Measurements from ENCODE around the gene EIF5AL1.
"Not testable (repeated sequence)": the region's sequence is repeated elsewhere in the genome, so short reads cannot be mapped to it uniquely, and the experiment has no call there.

The EIF5AL1 gene

DNA sequence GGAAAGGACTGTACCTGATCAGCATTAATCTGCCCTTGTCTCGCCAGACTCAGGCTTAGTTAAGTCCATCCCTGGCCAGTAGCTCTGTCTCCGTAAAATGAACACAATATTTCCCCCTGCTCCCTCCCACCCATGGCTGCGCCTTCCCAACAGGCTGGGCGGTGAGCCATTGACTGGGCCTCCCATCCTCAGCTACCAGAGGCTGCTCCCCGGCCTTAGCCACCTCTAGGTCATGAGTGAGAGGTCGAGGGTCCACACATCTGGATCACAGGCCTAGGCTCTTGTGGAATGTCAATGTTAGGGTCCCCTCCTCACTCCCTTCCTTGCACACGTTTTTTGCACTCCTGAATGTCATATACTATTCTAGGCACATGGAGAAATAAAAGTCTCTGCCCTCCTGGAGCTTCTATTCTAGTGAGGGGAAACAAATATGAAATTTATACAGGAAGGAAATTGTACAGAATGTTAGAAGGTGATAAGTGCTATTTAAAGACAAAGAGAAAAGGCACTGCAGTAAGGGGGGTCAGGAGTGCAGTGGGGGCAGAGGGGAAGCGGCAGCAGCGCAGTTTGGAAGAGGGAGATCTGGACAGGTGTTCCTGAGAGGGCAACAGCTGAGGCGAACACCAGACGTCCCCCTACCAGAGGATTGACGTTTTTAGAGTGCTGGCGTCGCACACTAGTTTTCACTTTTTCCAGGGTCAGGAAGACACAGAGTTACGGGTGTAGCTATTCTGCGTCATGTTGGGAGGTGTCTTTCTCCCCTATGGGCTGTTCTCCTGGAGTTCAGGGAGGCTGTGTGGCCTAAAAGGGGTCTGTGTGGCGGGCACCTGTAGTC, 17.2 kb upstream of the EIF5AL1 start:
- H3K36me3 ChIP-seq (ENCODE audit: control insufficient read depth, insufficient read depth, low read length): no peaks in the 10 kb centered on the region
- no peak overlapping the region for H3K4me3 ChIP-seq (ENCODE audit: insufficient read depth, low read depth, low read length)
- H3K4me1 ChIP-seq (ENCODE audit: control insufficient read depth, insufficient read depth, low read length): peaks cover 6% of the 10 kb centered on the region
- no peaks in the 10 kb centered on the region for H3K9me3 ChIP-seq (ENCODE audit: control insufficient read depth, low read length)
- WGBS, 2 experiments: 91% methylated on average over 17 of the region's 17 CpGs
- H3K27me3 ChIP-seq (ENCODE audit: control insufficient read depth, insufficient read depth, low read length, poor library complexity, severe bottlenecking): no peaks in the 10 kb centered on the region
- H3K27ac ChIP-seq (ENCODE audit: insufficient read depth, low read depth, low read length, poor library complexity, severe bottlenecking): no peak overlapping the region

GRCh38 chr10:79495791-79496190, 16.5 kb upstream of the EIF5AL1 start:
- no peaks in the 10 kb centered on the region for H3K27me3 ChIP-seq (ENCODE audit: control insufficient read depth, insufficient read depth, low read length, poor library complexity, severe bottlenecking)
- 88 to 95% methylated on average over 5 to 6 of the region's 6 CpGs for WGBS, 2 experiments
- no peak overlapping the region for H3K27ac ChIP-seq (ENCODE audit: insufficient read depth, low read depth, low read length, poor library complexity, severe bottlenecking)
- H3K9me3 ChIP-seq (ENCODE audit: control insufficient read depth, low read length): no peaks in the 10 kb centered on the region
- no peaks in the 10 kb centered on the region for H3K36me3 ChIP-seq (ENCODE audit: control insufficient read depth, insufficient read depth, low read length)
- no peak overlapping the region for H3K4me3 ChIP-seq (ENCODE audit: insufficient read depth, low read depth, low read length)
- H3K4me1 ChIP-seq (ENCODE audit: control insufficient read depth, insufficient read depth, low read length): no peaks in the 10 kb centered on the region

- Histone ChIP-seq H3K4me3 (ENCODE audit: insufficient read depth, low read depth, low read length) (no peak overlapping the region), H3K27ac (ENCODE audit: insufficient read depth, low read depth, low read length, poor library complexity, severe bottlenecking) (no peak overlapping the region), H3K27me3 (ENCODE audit: control insufficient read depth, insufficient read depth, low read length, poor library complexity, severe bottlenecking) (no peaks in the 10 kb centered on the region), H3K4me1 (ENCODE audit: control insufficient read depth, insufficient read depth, low read length) (no peaks in the 10 kb centered on the region), H3K36me3 (ENCODE audit: control insufficient read depth, insufficient read depth, low read length) (no peaks in the 10 kb centered on the region), H3K9me3 (ENCODE audit: control insufficient read depth, low read length) (no peaks in the 10 kb centered on the region)
- 70 to 71% methylated on average over 4 of the region's 4 CpGs for WGBS, 2 experiments
These were observed 15.4 kb upstream of the EIF5AL1 start for GRCh38 chr10:79496896-79497295.

DNA sequence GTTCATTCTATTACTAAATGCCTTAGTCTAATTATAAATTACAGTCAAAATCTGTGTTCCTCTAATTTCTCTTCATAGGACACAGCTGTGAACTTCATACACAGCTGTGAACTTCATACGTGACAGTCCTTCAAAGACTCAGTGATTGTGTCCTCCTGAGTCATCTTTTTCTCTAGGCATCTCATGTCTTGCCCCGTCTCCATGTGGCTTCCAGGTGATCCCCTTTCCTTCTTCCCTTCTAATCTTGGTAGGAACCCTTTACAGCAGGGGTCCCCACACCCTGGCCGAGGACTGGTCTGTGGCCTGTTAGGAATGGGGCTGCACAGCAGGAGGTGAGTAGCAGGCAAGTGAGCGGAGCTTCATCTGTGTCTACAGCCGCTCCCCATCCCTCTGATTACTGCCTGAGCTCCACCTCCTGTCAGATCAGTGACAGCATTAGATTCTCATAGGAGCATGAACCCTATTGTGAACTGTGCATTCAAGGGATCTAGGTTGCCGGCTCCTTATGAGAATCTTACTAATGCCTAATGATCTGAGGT, 14.0 kb upstream of the EIF5AL1 start:
- no peaks in the 10 kb centered on the region for H3K36me3 ChIP-seq (ENCODE audit: control insufficient read depth, insufficient read depth, low read length)
- 63 to 72% methylated on average over 6 of the region's 6 CpGs for WGBS, 2 experiments

DNA sequence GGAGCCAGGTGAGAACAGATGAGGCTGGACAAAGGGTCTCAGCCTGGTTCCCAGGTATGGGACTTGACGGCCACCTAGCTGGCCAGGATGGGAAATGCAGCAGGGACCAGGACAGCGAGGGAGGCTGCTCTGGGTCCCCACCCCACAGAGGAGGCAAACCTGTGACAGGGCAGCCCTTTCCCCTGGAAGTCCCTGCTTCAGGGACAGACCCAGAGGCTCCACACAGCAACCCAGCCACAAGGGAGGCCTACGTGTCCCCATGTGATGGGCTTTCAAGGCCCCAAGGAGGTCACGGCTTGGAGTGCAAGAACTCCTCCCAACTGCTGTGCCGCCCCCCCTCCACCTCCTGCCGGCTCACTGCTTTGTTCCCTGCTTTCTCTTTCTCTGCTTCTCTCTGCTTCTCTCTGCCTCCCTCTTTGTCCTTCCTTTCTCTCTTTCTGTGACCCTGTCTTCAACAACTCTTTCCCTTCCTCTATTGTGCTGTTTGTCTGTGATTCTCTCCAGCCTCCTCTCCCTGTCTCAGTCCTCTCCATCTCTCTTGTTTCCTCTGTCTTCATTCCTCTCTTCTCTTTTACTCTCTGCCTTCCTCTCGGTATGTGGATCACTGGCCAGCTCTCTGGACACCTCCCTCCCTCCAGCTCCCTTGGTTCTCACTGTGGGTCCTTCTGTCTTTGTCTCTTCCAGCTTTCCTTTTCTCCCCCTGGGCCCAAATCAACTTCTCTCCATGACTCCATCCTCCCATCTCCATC, 9.6 kb upstream of the EIF5AL1 start:
- Histone ChIP-seq H3K9me3 (ENCODE audit: control insufficient read depth, low read length) (no peaks in the 10 kb centered on the region), H3K4me1 (ENCODE audit: control insufficient read depth, insufficient read depth, low read length) (peaks cover 5% of the 10 kb centered on the region), H3K27me3 (ENCODE audit: control insufficient read depth, insufficient read depth, low read length, poor library complexity, severe bottlenecking) (peaks cover 10% of the 10 kb centered on the region), H3K36me3 (ENCODE audit: control insufficient read depth, insufficient read depth, low read length) (no peaks in the 10 kb centered on the region), H3K27ac (ENCODE audit: insufficient read depth, low read depth, low read length, poor library complexity, severe bottlenecking) (no peak overlapping the region), H3K4me3 (ENCODE audit: insufficient read depth, low read depth, low read length) (no peak overlapping the region)
- WGBS, 2 experiments: 15 to 19% methylated on average over 7 of the region's 7 CpGs

More for the DNA sequence above, 14.0 kb upstream of the EIF5AL1 start:
- no peaks in the 10 kb centered on the region for H3K27me3 ChIP-seq (ENCODE audit: control insufficient read depth, insufficient read depth, low read length, poor library complexity, severe bottlenecking)
- no peak overlapping the region for H3K27ac ChIP-seq (ENCODE audit: insufficient read depth, low read depth, low read length, poor library complexity, severe bottlenecking)
- H3K9me3 ChIP-seq (ENCODE audit: control insufficient read depth, low read length): no peaks in the 10 kb centered on the region
- H3K4me1 ChIP-seq (ENCODE audit: control insufficient read depth, insufficient read depth, low read length): peaks cover 5% of the 10 kb centered on the region
- no peak overlapping the region for H3K4me3 ChIP-seq (ENCODE audit: insufficient read depth, low read depth, low read length)

DNA sequence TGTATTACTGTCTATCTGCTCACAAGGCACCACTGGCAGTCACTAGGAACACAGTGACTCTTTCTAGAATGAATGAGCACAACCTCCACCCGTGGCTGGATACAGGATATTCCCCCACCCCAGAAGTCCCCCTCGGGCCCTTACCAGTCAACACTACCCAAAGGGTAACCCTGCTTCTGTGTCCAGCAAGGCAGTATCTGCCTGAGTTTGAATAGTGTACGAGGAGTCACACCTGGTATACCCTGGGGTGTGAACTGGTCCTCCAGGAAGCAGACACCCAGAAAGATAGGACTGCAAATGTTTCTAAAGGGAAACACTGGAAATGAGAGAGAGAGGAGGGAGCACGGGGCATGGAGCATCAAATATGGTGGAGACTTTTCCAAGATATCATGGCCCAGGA, 8.5 kb upstream of the EIF5AL1 start:
- not testable (repeated sequence) for H3K27me3 ChIP-seq (ENCODE audit: control insufficient read depth, insufficient read depth, low read length, poor library complexity, severe bottlenecking); H3K4me3 ChIP-seq (ENCODE audit: insufficient read depth, low read depth, low read length); H3K4me1 ChIP-seq (ENCODE audit: control insufficient read depth, insufficient read depth, low read length); H3K9me3 ChIP-seq (ENCODE audit: control insufficient read depth, low read length); H3K27ac ChIP-seq (ENCODE audit: insufficient read depth, low read depth, low read length, poor library complexity, severe bottlenecking); H3K36me3 ChIP-seq (ENCODE audit: control insufficient read depth, insufficient read depth, low read length)
- 88 to 89% methylated on average over 4 of the region's 4 CpGs for WGBS, 2 experiments

GRCh38 chr10:79504483-79504882, 7.8 kb upstream of the EIF5AL1 start:
- not testable (repeated sequence) for H3K9me3 ChIP-seq (ENCODE audit: control insufficient read depth, low read length); H3K36me3 ChIP-seq (ENCODE audit: control insufficient read depth, insufficient read depth, low read length); H3K27me3 ChIP-seq (ENCODE audit: control insufficient read depth, insufficient read depth, low read length, poor library complexity, severe bottlenecking); H3K27ac ChIP-seq (ENCODE audit: insufficient read depth, low read depth, low read length, poor library complexity, severe bottlenecking); H3K4me1 ChIP-seq (ENCODE audit: control insufficient read depth, insufficient read depth, low read length); H3K4me3 ChIP-seq (ENCODE audit: insufficient read depth, low read depth, low read length)
- WGBS, 2 experiments: no CpG with 5 or more reads among the region's 2 CpGs

GRCh38 chr10:79505328-79505727, 7.0 kb upstream of the EIF5AL1 start:
- not testable (repeated sequence) for H3K4me3 ChIP-seq (ENCODE audit: insufficient read depth, low read depth, low read length); H3K4me1 ChIP-seq (ENCODE audit: control insufficient read depth, insufficient read depth, low read length); H3K36me3 ChIP-seq (ENCODE audit: control insufficient read depth, insufficient read depth, low read length); H3K9me3 ChIP-seq (ENCODE audit: control insufficient read depth, low read length); H3K27ac ChIP-seq (ENCODE audit: insufficient read depth, low read depth, low read length, poor library complexity, severe bottlenecking); H3K27me3 ChIP-seq (ENCODE audit: control insufficient read depth, insufficient read depth, low read length, poor library complexity, severe bottlenecking)

DNA sequence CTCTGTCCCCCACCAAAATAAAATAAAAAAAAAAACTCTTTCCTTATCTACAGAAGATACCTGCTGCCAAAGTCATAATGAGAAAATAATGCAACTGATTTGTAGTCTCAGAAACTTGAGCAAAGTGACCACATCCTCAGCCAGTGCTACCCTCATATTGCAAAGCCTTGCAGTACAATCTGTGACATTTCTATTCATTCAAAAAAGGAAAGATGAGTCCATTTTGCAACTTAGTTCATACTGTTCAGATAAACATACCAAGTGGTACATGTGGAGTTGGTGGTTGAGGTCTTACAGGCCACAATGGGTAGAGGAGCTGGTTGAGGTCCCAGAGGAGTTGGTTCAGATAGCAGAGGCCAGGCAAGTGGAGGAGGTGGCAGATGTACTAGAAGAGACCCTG, 6.5 kb upstream of the EIF5AL1 start:
- Histone ChIP-seq H3K27me3 (ENCODE audit: control insufficient read depth, insufficient read depth, low read length, poor library complexity, severe bottlenecking) (peaks cover 10% of the 10 kb centered on the region), H3K27ac (ENCODE audit: insufficient read depth, low read depth, low read length, poor library complexity, severe bottlenecking) (no peak overlapping the region), H3K4me1 (ENCODE audit: control insufficient read depth, insufficient read depth, low read length) (peaks cover 5% of the 10 kb centered on the region), H3K9me3 (ENCODE audit: control insufficient read depth, low read length) (no peaks in the 10 kb centered on the region), H3K36me3 (ENCODE audit: control insufficient read depth, insufficient read depth, low read length) (no peaks in the 10 kb centered on the region), H3K4me3 (ENCODE audit: insufficient read depth, low read depth, low read length) (no peak overlapping the region)

DNA sequence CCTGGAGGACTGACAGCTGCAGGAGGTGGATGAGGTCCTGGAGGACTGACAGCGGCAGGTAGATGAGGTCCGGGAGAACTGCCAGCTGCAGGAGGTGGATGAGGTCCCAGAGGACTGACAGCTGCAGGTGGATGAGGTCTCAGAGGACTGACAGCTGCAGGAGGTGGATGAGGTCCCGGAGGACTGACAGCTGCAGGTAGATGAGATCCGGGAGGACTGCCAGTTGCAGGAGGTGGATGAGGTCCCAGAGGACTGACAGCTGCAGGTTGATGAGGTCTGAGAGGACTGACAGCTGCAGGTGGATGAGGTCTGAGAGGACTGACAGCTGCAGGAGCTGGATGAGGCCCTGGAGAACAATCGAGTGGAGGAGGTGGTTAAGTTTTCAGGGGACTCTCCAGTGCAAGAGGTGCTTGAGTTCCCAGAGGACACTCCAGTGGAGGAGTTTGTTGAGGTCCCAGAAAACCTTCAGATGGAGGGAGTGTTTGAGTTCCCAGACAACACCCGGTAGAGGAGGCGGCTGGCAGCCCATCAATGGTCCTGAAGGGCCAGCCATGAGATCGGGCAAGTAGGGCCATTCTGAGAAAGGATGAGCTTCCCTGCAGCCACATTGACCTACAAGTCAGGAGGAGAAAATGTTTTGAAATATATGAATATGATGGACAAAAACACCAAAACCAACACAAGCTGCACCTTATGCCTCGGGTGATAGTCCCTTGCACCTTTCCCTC, 4.7 kb upstream of the EIF5AL1 start:
- peaks cover 5% of the 10 kb centered on the region for H3K4me1 ChIP-seq (ENCODE audit: control insufficient read depth, insufficient read depth, low read length)
- H3K36me3 ChIP-seq (ENCODE audit: control insufficient read depth, insufficient read depth, low read length): no peaks in the 10 kb centered on the region
- H3K4me3 ChIP-seq (ENCODE audit: insufficient read depth, low read depth, low read length): no peak overlapping the region
- peaks cover 10% of the 10 kb centered on the region for H3K27me3 ChIP-seq (ENCODE audit: control insufficient read depth, insufficient read depth, low read length, poor library complexity, severe bottlenecking)
- H3K27ac ChIP-seq (ENCODE audit: insufficient read depth, low read depth, low read length, poor library complexity, severe bottlenecking): no peak overlapping the region
- H3K9me3 ChIP-seq (ENCODE audit: control insufficient read depth, low read length): no peaks in the 10 kb centered on the region
- WGBS, 2 experiments: 85 to 91% methylated on average over 9 of the region's 9 CpGs

Measured in ectodermal cell (in vitro differentiated cells).